ENCODE data around the gene GOLGA8M.
"Not testable (repeated sequence)": the region's sequence is repeated elsewhere in the genome, so short reads cannot be mapped to it uniquely, and the experiment has no call there.

The GOLGA8M gene

DNA sequence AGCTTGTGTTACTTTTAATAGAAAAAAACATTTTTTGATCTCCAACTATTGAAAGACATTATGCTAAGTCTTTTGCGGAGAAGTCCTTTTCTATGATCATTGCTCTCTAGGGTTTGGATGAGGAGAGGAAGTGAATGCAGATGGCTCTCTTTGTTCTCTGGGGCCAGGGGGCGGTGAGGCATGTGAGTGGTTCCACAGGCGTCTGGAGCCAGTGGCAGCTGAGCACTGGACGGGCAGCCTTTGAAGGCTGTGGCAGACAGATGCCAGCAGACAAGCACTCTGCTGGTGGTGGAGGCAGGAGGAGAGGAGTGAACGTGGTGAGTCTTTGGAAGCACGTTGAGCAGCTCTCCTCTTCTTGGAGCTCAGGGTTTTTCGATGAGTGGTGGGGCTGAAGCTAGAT, 51.5 kb downstream of the GOLGA8M start:
- not testable (repeated sequence) for DNase-seq (ENCODE audit: low read depth)

DNA sequence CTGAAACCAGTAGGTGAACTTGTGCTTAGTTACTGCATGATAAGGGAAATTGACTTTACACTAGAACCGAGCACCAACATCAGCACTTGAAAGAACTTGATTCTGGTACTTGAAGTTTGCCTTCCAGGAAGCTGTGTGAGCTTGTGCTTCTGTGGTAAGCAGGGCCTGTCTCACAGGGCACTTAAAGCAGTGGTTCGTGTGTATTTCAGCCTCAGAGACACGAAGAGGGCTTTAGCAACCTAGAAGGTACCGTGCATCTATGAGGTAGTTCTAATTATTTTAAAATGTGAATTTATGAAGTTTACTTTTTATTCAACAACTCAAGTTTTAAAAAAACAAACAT, 56.2 kb downstream of the GOLGA8M start:
- DNase-seq (ENCODE audit: low read depth), result not testable (repeated sequence)

DNA sequence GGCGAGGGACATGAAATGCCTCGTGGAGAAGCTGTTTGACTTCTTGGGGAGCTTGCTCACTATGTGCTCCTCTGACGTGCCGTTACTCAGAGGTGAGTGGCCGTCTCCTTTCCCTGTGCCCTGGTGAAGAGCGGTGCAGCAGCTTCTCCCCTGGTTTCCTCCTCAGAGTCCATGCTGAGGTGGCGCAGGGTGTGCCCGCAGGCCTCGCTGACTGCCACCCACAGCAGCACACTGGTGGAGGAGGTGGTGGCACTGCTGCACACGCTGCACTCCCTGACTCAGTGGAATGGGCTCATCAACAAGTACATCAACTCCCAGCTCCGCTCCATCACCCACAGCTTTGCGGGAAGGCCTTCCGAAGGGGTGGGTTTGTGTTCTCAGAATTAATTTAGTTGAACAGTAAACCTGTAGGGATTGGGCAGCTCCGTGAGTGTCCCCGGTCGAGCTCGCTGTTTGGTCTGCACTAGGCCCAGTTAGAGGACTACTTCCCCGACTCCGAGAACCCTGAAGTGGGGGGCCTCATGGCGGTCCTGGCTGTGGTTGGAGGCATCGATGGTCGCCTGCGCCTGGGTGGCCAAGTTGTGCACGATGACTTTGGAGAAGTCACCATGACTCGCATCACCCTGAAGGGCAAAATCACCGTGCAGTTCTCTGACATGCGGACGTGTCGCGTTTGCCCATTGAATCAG, 56.7 kb downstream of the GOLGA8M start:
- not testable (repeated sequence) for DNase-seq (ENCODE audit: low read depth)

DNA sequence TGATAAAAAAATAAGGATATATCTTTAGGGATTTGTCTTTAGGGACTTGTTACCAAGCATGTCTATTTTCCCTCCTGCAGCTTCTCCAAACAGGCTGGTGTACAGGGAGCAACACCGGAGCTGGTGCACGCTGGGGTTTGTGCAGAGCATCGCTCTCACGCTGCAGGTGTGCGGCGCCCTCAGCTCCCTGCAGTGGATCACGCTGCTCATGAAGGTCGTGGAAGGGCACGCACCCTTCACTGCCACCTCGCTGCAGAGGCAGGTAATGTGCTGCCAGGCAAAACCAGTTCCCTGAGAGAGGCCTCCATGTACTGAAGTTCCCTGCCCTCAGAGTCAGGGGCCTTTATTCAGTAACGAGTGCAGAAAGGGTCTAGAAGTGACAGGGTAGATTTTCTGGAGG, 58.0 kb downstream of the GOLGA8M start:
- not testable (repeated sequence) for DNase-seq (ENCODE audit: low read depth)

DNA sequence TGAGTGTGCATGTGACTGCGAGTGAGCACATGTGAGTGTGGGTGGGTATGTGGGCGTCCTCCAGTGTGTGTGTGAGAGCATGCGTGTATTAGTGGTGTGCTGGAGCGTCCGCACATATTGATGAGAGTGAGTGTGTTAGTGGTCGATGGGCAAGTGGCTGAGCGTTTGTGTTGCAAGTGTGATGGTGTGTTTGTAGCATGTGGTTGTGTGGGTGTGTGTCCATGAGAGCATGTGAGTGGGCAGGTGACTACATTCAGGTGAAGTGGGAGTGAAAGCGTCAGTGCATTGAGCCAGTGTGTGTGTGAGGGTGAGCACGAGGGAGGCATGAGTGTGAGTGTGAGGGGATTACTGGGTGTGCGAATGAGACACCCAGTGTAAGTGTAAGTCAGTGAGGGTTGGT, 59.7 kb downstream of the GOLGA8M start:
- not testable (repeated sequence) for DNase-seq (ENCODE audit: low read depth)
